Central memory CD8-positive, alpha-beta T cell (primary cell): ENCODE results near the gene REEP1.
"Not testable (repeated sequence)": the region's sequence is repeated elsewhere in the genome, so short reads cannot be mapped to it uniquely, and the experiment has no call there.

Experiments
- ATAC-seq: fragments of 150-1000 bp; cut with Tn5 transposase; replicated peaks from 2 replicates; pipeline ENCODE4 v1.10.0; 2022; ENCODE audit warnings: mild to moderate bottlenecking, moderate FRiP score, moderate number of reproducible peaks; ENCODE audit not compliant: poor library complexity, severe bottlenecking; ENCODE audit errors: extremely low read depth
- DNase-seq, 2 donors: peaks; one replicate each; pipeline ENCODE4 v3.0.0; 2021; ENCODE audit warnings: low spot score in 2 of 2
- H3K27ac Mint-ChIP-seq: one replicate; pipeline ENCODE4 v1.8.0; 2022; ENCODE audit warnings: low read depth, mild to moderate bottlenecking, moderate library complexity, mixed read lengths
- H3K27me3 Mint-ChIP-seq: one replicate; pipeline ENCODE4 v1.8.0; 2022; ENCODE audit warnings: mixed read lengths
- H3K36me3 Mint-ChIP-seq: one replicate; pipeline ENCODE4 v1.8.0; 2022; ENCODE audit warnings: mild to moderate bottlenecking, moderate library complexity, mixed read lengths; ENCODE audit not compliant: insufficient read depth
- H3K4me1 Mint-ChIP-seq: one replicate; pipeline ENCODE4 v1.8.0; 2022; ENCODE audit warnings: mixed read lengths
- H3K4me3 Mint-ChIP-seq: one replicate; pipeline ENCODE4 v1.8.0; 2022; ENCODE audit warnings: mild to moderate bottlenecking, moderate library complexity, mixed read lengths
- H3K9me3 Mint-ChIP-seq: one replicate; pipeline ENCODE4 v1.8.0; 2022; ENCODE audit warnings: mixed read lengths

The REEP1 gene

DNA sequence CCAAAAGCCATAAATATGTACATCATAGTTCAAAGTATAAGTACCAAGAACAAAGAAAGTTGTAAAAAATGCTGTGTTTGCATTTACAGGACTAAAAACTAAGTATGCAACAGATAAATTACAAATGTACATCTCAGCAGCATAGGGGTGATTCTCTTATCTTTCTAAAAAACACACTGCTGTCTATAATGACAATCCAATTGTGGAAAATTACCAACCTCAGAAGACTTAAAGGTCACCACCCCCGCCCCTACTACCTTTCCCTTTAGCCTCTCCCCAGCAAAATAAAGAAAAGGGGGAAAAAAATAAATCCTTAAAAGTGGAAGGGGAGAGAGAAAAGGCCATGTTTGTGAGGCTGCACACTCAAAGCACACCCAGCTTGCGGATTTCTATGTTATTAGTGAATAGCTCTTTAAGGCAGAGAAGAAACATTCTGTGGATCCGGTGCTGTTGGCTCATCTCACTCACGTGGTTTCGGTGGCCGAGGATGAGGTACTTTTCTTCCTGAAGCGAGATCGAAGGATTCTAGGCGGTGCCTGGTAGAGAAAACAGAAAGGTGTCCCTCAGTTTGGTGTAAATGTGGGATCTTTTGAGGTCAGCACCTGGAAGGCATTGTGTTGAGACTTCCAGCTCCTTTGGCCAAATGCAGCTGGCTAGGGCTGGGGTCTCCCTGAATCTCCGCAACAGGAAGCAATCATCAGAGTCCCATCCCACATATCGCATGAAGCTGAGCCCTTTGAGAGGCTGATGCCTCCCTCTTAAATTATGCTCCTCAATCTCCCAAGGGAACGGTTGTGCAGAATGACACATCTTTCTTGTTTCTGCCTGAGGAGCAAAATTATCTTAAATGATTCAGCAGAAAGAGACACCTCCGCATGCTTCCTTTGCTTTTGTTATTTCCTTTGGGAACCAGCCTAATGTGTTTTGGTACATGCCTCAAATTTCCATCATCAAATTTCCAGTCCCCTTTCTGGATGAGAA, 120.6 kb downstream of the REEP1 start:
- H3K4me3 Mint-ChIP-seq = no peak overlapping the region
- H3K27ac Mint-ChIP-seq = no peak overlapping the region
- ATAC-seq (no peak), DNase-seq (no peak)
- H3K4me1 Mint-ChIP-seq = peaks cover 8% of the 10 kb centered on the region
- peaks cover 7% of the 10 kb centered on the region for H3K36me3 Mint-ChIP-seq
- H3K9me3 Mint-ChIP-seq = no peaks in the 10 kb centered on the region
- no peaks in the 10 kb centered on the region for H3K27me3 Mint-ChIP-seq

DNA sequence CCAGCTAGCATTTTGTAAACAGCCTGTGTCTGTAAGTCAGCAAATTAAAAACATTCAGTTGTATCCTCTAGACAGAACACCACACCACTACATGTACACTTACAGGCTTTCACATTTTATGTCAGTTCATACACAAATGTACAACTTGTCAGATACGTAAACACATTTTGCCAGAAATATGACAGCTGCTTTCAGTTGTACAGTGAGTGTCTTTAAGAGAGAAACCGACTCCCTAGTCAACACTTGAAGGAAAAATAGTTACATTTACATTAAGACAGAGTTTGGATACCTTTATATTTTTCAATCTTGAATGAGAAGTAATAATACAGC, 123.0 kb downstream of the REEP1 start:
- Mint-ChIP-seq H3K36me3 (peaks cover 26% of the 10 kb centered on the region), H3K27me3 (no peaks in the 10 kb centered on the region), H3K27ac (peak overlapping the region; percentile 49), H3K9me3 (no peaks in the 10 kb centered on the region), H3K4me1 (no peaks in the 10 kb centered on the region), H3K4me3 (no peak overlapping the region)
- no peak for DNase-seq
- ATAC-seq = no peak

DNA sequence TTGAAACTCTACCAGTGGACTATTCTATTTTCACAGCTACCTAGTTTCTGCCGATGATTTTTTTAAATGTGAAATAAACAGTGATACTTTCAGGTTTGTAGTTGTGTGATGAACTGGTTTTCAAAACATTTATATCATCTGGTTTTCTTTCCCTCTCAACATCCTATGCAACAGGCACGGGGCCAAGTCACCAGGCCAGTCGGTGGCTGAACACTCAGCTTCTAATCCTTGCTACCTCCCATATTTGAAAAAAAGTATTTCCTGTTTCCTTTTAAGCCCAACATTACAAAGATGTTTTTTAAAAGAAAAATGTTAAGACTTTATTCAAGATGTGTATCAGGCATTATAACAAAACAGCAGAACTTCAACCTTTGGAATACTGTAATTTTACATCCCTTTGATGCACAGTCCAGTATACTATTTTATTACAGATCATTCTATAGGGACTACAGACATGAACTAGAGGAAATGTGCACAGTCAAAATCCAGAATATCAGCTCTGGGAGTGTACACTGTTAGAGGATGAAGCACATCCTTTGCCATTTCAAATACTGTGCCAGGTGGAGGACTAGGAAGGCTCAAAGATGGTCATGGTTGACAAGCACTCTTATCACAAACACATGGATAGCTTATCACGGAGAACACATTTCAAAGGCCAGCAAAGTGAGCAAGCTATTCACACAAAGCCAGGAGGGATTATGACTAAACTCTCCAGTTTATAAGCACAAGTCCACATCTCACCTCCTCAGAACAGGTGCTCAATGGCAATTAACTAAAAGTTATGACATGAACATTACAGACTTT, 123.5 kb downstream of the REEP1 start:
- H3K9me3 Mint-ChIP-seq = no peaks in the 10 kb centered on the region
- peaks cover 29% of the 10 kb centered on the region for H3K36me3 Mint-ChIP-seq
- H3K27ac Mint-ChIP-seq = peak overlapping the region; percentile 49
- H3K27me3 Mint-ChIP-seq = no peaks in the 10 kb centered on the region
- no peaks in the 10 kb centered on the region for H3K4me1 Mint-ChIP-seq
- no peak overlapping the region for H3K4me3 Mint-ChIP-seq
- ATAC-seq (no peak), DNase-seq (no peak)

DNA sequence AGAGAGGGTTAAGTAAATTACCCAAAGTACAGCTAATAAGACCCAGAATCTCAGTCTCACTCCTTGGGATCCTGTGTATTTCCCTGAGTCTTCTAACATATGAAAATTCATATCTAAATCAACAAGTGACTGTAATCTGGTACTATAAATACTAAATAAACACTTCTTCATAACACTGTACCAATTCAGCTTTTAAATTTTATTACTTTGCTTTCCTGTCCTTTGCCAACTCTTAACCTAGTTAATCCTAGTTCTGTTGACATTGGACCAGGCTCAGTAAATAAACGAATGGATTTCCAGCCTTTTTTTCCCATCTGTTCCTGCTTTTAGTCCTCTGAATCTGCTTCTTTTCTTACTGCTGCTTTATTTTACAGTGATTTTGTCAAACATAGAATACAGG, 124.4 kb downstream of the REEP1 start:
- no peaks in the 10 kb centered on the region for H3K4me1 Mint-ChIP-seq
- ATAC-seq = no peak
- H3K36me3 Mint-ChIP-seq = peaks cover 37% of the 10 kb centered on the region
- no peaks in the 10 kb centered on the region for H3K27me3 Mint-ChIP-seq
- no peak for DNase-seq
- H3K4me3 Mint-ChIP-seq = no peak overlapping the region
- H3K27ac Mint-ChIP-seq = no peak overlapping the region
- no peaks in the 10 kb centered on the region for H3K9me3 Mint-ChIP-seq

DNA sequence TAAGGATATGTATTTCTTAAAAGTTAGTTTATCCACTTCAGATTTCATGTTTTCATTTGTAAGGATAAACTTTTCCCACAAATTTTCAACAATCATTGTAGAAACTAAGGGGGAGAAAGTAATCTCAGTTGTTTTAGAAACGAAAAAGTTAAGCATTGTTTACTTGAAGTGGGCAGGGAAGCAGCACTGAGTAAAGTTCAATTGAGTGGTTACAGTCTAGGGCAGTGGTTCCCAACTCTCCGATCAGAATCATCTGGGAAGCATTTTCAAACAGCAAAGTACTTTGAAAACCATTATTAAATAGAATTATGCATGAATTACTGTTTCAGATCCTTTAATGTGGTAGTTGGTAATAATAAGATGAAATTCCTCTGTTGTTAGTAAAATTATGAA, 125.6 kb downstream of the REEP1 start:
- DNase-seq (no peak), ATAC-seq (no peak)
- Mint-ChIP-seq H3K4me3 (no peak overlapping the region), H3K4me1 (no peaks in the 10 kb centered on the region), H3K27ac (no peak overlapping the region), H3K9me3 (no peaks in the 10 kb centered on the region), H3K36me3 (peaks cover 49% of the 10 kb centered on the region), H3K27me3 (no peaks in the 10 kb centered on the region)

DNA sequence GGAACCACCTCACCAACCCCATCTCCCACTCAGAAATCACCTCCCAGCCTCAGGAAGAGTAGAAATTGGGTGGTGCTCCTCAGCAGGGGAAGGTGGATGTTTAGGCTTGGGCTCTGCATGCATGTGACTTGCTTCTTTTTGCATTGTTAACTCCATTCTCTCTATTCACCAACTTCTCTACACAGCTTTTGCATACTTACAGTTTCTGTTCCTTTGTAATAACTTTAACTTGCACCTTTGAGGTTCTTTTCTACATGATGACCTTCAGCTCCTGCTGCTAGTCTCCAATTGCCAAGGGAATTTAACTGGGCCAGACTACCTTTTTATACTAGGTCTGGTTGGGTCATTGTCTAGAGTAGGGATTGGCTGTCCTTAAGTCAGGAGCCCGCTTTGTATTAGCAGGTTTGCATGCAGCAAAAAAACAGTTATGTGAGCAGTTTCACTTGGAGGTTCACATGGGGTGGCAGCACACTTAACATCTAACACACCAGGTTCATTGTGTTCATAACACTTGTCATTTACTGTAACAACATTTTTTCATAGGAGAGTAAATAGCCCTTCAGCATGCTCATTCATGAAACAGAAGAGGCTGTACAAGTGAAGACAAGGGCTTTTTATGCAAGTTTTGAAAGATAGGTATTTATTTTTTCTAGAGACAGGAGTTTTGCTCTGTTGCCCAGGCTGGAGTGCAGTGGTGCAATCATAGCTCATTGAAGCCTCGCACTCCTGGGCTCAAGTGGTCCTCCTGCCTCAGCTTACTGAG, 126.2 kb downstream of the REEP1 start:
- H3K4me3 Mint-ChIP-seq = no peak overlapping the region
- DNase-seq = no peak
- H3K27me3 Mint-ChIP-seq = no peaks in the 10 kb centered on the region
- no peak overlapping the region for H3K27ac Mint-ChIP-seq
- peaks cover 53% of the 10 kb centered on the region for H3K36me3 Mint-ChIP-seq
- no peaks in the 10 kb centered on the region for H3K4me1 Mint-ChIP-seq
- H3K9me3 Mint-ChIP-seq = no peaks in the 10 kb centered on the region
- no peak for ATAC-seq

DNA sequence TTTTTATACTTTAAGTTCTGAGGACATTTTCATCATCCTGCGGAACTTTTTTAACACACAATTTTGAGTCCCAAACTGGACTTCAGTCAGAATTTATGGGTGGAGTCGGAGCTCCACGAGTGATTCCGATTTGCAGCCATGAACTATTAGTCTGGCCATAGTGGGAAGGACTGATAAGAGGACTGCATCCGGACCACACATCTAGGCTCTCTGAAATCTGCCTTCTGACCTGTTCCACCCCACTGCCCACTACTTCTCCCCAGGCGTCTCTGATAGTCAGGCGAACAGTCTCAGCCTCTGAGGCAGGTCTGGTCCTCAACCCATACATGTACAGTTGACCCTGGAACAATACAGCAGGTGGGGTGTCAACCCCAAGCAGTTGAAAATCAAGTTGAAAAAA, 133.0 kb downstream of the REEP1 start:
- no peak for ATAC-seq
- peaks cover 25% of the 10 kb centered on the region for H3K4me1 Mint-ChIP-seq
- H3K27me3 Mint-ChIP-seq = no peaks in the 10 kb centered on the region
- H3K27ac Mint-ChIP-seq = no peak overlapping the region
- H3K36me3 Mint-ChIP-seq = peaks cover 36% of the 10 kb centered on the region
- no peak overlapping the region for H3K4me3 Mint-ChIP-seq
- no peak for DNase-seq
- H3K9me3 Mint-ChIP-seq = no peaks in the 10 kb centered on the region

DNA sequence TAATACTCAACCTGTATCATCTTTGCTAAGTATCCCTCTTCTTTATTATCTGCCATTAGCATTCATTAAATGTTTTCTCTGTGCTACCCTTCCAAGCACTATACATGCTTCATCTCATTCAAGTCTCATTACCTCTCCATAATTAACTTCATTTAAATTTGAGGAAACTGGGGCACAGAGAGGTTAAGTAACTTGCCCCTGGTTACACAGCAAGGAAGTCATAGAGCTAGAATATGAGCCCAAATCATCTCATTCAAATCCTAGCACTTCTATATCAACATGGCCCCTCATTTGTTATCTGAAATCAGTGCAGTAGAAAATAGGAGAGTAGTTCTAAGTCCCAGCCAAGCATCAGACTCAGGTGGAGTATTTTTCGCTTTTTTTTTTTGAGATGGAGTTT, 133.8 kb downstream of the REEP1 start:
- no peaks in the 10 kb centered on the region for H3K27me3 Mint-ChIP-seq
- no peak overlapping the region for H3K4me3 Mint-ChIP-seq
- ATAC-seq (no peak), DNase-seq (no peak)
- H3K9me3 Mint-ChIP-seq = no peaks in the 10 kb centered on the region
- H3K36me3 Mint-ChIP-seq = peaks cover 34% of the 10 kb centered on the region
- H3K4me1 Mint-ChIP-seq = peaks cover 29% of the 10 kb centered on the region
- no peak overlapping the region for H3K27ac Mint-ChIP-seq

DNA sequence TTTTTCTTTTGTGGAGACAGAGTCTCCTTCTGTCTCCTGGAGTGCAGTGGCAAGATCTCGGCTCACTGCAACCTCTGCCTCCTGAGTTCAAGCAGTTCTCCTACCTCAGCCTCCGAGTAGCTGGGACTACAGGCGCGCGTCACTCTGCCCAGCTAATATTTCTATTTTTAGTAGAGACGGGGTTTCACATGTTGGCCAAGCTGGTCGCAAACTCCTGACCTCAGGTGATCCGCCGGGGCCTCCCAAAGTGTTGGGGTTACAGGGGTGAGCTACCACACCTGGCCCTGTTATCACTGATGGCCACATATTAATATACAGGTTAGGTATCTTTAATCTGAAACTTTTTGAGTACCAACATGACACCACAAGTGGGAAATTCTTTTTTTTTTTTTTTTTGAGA, 134.7 kb downstream of the REEP1 start:
- Mint-ChIP-seq H3K36me3 (peaks cover 26% of the 10 kb centered on the region), H3K4me3 (no peak overlapping the region)

DNA sequence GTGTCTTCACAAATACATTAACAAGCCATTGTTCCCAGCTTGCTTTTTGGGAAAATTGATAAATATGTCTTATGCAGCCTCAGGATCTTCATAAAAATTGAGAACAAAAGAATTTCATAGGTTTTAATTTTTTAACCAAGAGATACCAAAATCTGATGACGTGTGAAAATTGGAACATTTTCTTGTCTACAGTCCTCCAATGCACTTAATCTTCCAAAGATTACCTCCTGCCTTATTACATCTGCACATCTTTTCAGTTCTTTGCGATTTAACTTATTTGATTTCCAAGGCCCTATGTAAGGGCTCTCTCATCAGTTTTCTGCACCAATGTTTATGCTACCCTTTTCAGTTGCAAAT, 135.1 kb downstream of the REEP1 start:
- DNase-seq = no peak
- no peak overlapping the region for H3K27ac Mint-ChIP-seq
- peaks cover 23% of the 10 kb centered on the region for H3K36me3 Mint-ChIP-seq
- no peak for ATAC-seq
- H3K27me3 Mint-ChIP-seq = no peaks in the 10 kb centered on the region
- H3K9me3 Mint-ChIP-seq = no peaks in the 10 kb centered on the region
- no peak overlapping the region for H3K4me3 Mint-ChIP-seq
- H3K4me1 Mint-ChIP-seq = peaks cover 29% of the 10 kb centered on the region

More for the DNA sequence above, 134.7 kb downstream of the REEP1 start:
- ATAC-seq (no peak), DNase-seq (no peak)
- H3K9me3 Mint-ChIP-seq = no peaks in the 10 kb centered on the region
- peaks cover 29% of the 10 kb centered on the region for H3K4me1 Mint-ChIP-seq
- no peaks in the 10 kb centered on the region for H3K27me3 Mint-ChIP-seq
- H3K27ac Mint-ChIP-seq = no peak overlapping the region

DNA sequence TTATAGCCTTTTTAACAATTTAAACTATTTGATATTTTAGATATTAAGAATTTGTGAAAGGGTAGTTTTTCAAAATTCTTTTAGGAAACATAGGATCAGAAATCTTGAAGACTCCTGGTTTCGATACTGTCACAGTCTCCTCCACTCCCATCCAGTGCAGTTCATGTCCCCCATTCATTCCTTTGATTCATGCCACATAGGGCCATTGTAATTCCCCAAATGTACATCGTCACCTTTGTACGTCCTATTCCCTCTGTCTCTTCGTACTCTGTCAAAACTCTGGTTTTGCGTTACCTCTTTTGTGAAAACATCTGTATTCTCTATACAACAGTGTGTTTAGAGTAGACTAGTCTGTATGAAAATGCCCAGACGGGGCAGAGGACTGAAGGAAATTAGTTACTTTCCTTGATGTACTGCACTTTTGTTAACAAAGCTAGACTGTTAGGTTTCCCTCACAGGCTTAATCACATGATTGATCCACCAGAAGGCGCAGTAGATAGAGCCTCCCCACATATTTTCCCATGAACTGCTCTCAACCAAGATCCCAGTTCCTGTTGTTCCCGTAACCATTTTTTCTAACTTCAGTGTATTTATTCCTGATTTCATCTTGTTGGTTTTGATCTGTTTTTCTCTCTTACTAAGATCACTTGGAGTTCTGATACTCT, 135.6 kb downstream of the REEP1 start:
- no peak for DNase-seq
- Mint-ChIP-seq H3K9me3 (no peaks in the 10 kb centered on the region), H3K27me3 (no peaks in the 10 kb centered on the region), H3K27ac (no peak overlapping the region), H3K4me3 (no peak overlapping the region), H3K36me3 (peaks cover 20% of the 10 kb centered on the region), H3K4me1 (peaks cover 29% of the 10 kb centered on the region)
- ATAC-seq = no peak

DNA sequence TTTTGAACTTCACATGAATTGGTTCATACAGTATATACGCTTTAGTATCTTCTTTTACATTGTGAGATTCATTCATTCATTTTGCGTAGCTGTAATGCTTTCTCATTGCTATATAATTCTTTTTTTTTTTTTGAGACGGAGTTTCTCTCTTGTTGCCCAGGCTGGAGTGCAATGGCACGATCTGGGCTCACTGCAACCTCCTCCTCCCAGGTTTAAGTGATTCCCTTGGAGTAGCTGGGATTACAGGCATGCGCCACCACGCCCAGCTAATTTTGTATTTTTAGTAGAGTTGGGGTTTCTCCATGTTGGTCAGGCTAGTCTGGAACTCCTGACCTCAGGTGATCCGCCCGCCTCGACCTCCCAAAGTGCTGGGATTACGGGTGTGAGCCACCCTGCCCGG, 136.9 kb downstream of the REEP1 start:
- peak overlapping the region; percentile 83 for H3K27ac Mint-ChIP-seq
- H3K27me3 Mint-ChIP-seq, H3K9me3 Mint-ChIP-seq, DNase-seq, ATAC-seq: not testable (repeated sequence)
- H3K4me1 Mint-ChIP-seq = peaks cover 32% of the 10 kb centered on the region
- H3K36me3 Mint-ChIP-seq = peaks cover 16% of the 10 kb centered on the region
- H3K4me3 Mint-ChIP-seq = peak overlapping the region; percentile 88
